Activated CD4-positive, alpha-beta memory T cell treated with anti-CD3 and anti-CD28 coated beads for 36 hours (primary cell): ENCODE measurements around the gene CBFB. TPM values are rescaled to one million over a fixed set of nuclear protein-coding genes. Genes with fewer than 3 reads are reported as not detected.

Experiments used
- CTCF ChIA-PET: fragments of 350-600 bp; sonication (Branson Sonifier 250); formaldehyde crosslinking; loops from one replicate; lab custom pipeline; 2021; ENCODE audit warnings: antibody characterized with exemption, inconsistent platforms; lab: Charles Lee
- POLR2A ChIA-PET: fragments of 350-600 bp; sonication (Branson Sonifier 250); formaldehyde crosslinking; loops from one replicate; lab custom pipeline; 2021; ENCODE audit warnings: antibody characterized with exemption; lab: Charles Lee
- DNase-seq: peaks from one replicate; pipeline ENCODE4 v3.0.0-alpha.2; 2020
- H3K27ac Mint-ChIP-seq: one replicate; pipeline ENCODE4 v1.8.0; 2021; ENCODE audit warnings: mixed read lengths
- H3K27me3 Mint-ChIP-seq: one replicate; pipeline ENCODE4 v1.8.0; 2021; ENCODE audit warnings: mixed read lengths
- H3K36me3 Mint-ChIP-seq: one replicate; pipeline ENCODE4 v1.8.0; 2021; ENCODE audit warnings: mixed read lengths
- H3K4me1 Mint-ChIP-seq: one replicate; pipeline ENCODE4 v1.8.0; 2021; ENCODE audit warnings: low read depth, mixed read lengths
- H3K4me3 Mint-ChIP-seq: one replicate; pipeline ENCODE4 v1.8.0; 2021; ENCODE audit warnings: mild to moderate bottlenecking, mixed read lengths
- H3K9me3 Mint-ChIP-seq: one replicate; pipeline ENCODE4 v1.8.0; 2021; ENCODE audit warnings: mixed read lengths
- intact Hi-C: fragments of 100-400 bp; cut with micrococcal nuclease; formaldehyde crosslinking; loops from one replicate; pipeline ENCODE4 v1.15.1; 2023
- total RNA-seq, 2 experiments: library from RNA; stranded (reverse); gene quantifications; one replicate each; pipeline ENCODE4 v1.2.3, GENCODE V29; 2021

CBFB gene
- total RNA-seq, 2 experiments from 2014 or later: 155 to 163 TPM

DNA sequence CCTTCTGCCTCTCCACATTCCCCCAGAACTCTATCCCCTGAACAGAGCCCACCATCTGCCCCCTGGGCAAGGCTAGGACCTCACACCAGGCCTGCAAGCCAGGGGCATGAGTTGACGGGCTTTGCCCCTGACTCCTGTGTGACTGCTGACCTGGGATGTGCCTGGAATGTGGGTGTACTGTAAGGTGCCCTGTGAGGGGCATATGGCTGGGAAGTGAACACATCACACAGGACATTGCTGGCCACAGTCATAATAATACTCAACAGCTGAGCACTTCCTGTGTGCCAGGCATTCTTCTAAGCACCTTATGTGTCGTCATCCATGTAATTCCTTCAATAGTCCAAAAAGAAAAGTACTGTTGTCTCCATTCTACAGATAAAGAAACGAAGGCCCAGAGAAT, 27.2 kb upstream of the CBFB start:
- Mint-ChIP-seq H3K36me3 (peaks cover 11% of the 10 kb centered on the region), H3K9me3 (no peaks in the 10 kb centered on the region), H3K27me3 (no peaks in the 10 kb centered on the region), H3K4me3 (peak overlapping the region; percentile 85), H3K27ac (no peak overlapping the region), H3K4me1 (peaks cover 28% of the 10 kb centered on the region)
- intact Hi-C loops: no loop called here
- ChIA-PET POLR2A (interaction anchor here (1.7 kb wide), 1 partner anchor 10 kb away, joined by 3 read pairs; no protein-coding TSS in a partner anchor), CTCF (interaction anchor here (0.6 kb wide), 1 partner anchor 18 kb away, joined by 3 read pairs; no protein-coding TSS in a partner anchor)
- DNase-seq: no peak

DNA sequence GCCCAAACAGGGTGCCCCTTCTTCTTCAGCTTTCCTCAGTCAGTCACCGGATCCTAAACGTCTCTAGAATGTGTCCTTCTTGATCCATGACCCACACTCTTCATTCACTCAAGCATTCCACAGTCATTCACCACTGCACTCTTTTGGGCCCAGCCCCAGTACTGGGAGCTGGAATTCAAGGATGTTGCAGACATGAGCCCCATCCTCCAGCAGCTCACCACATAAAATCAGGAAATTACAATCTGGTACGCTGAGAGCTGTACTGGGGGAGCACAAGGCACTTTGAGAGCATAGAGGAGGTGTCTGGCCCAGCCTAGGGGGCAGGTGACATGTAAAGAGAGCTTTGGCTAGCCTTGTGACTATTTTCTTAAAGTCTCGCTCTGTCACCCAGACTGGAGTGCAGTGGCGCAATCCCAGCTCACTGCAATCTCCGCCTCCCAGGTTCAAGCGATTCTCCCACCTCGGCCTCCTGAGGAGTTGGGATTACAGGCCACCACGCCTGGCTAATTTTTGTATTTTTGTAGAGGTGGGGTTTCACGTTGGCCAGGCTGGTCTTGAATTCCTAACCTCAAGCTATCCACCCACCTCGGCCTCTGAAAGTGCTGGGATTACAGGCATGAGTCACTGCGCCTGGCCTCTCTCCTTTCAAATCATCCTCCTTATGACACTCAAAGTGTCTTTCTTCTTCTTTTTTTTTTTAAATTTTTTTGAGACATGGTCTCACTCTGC, 21.9 kb upstream of the CBFB start:
- POLR2A ChIA-PET: interaction anchor here (0.6 kb wide), 1 partner anchor 23 kb away, joined by 3 read pairs; no protein-coding TSS in a partner anchor
- H3K4me1 Mint-ChIP-seq: peaks cover 34% of the 10 kb centered on the region

DNA sequence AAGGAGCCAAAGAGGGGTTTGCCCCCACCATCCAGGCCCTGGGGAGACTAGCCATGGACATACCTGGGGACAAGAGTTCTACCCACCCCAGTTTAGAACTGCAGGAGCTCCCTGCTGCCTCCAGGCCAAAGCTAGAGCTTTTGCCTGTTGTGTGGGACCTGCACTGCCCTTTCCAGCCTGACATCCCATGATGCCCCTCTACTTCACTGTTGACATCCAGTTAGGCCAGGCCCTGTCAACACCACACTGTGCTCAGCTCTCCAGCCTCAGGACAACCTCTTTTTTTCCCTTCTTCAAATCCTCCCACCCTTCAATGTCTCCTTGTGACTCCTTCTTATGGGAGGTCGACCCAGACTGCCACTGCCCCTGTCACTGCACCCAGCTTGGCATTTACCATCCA, 19.8 kb upstream of the CBFB start:
- peaks cover 34% of the 10 kb centered on the region for H3K4me1 Mint-ChIP-seq
- DNase-seq: no peak
- H3K27me3 Mint-ChIP-seq: no peaks in the 10 kb centered on the region
- ChIA-PET CTCF (interaction anchor here (0.9 kb wide), 1 partner anchor 146 kb away, joined by 4 read pairs; no protein-coding TSS in a partner anchor), POLR2A (no interaction called here)
- no peaks in the 10 kb centered on the region for H3K9me3 Mint-ChIP-seq
- H3K27ac Mint-ChIP-seq: peak overlapping the region; percentile 59
- intact Hi-C loops: no loop called here
- peaks cover 14% of the 10 kb centered on the region for H3K36me3 Mint-ChIP-seq
- H3K4me3 Mint-ChIP-seq: no peak overlapping the region

More for the DNA sequence above, 21.9 kb upstream of the CBFB start:
- H3K36me3 Mint-ChIP-seq: peaks cover 19% of the 10 kb centered on the region
- intact Hi-C loops: no loop called here
- peak; percentile 47 for DNase-seq
- H3K27ac Mint-ChIP-seq: peak overlapping the region; percentile 58
- no peaks in the 10 kb centered on the region for H3K9me3 Mint-ChIP-seq
- H3K27me3 Mint-ChIP-seq: no peaks in the 10 kb centered on the region
- CTCF ChIA-PET: interaction anchor here (0.7 to 1.3 kb wide), 5 partner anchors 11 to 323 kb away, joined by 3 to 10 read pairs (median 4); partner anchors contain the start of gene CES3
- no peak overlapping the region for H3K4me3 Mint-ChIP-seq

DNA sequence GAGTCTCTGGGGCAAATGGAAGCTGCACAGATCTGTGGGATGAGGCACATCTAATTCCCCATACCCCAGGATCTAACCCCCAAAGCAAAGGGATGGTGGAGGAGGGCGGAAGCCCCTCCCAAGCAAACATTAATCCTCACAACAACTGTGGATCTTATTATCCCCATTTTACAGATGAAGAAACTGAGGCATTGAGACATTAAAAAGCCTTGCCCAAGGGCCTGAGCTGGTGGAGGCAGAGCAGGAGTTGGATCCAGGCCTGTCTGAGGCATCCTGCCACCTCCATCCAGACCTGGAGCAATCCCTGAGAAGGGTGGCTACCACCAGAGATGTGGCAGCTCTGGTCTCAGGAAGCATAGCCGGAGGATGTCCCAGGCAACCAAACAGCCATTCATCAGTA, 17.7 kb upstream of the CBFB start:
- CTCF ChIA-PET: interaction anchor here (0.9 to 9.4 kb wide), 3 partner anchors 49 to 144 kb away, joined by 3 to 103 read pairs (median 7); no protein-coding TSS in a partner anchor
- DNase-seq: no peak
- intact Hi-C loops: no loop called here
- H3K4me3 Mint-ChIP-seq: peak overlapping the region; percentile 48
- POLR2A ChIA-PET: interaction anchor here (1.1 to 1.4 kb wide), 2 partner anchors 12 to 16 kb away, joined by 3 read pairs; no protein-coding TSS in a partner anchor
- no peak overlapping the region for H3K27ac Mint-ChIP-seq
- H3K36me3 Mint-ChIP-seq: peaks cover 14% of the 10 kb centered on the region
- H3K4me1 Mint-ChIP-seq: peaks cover 44% of the 10 kb centered on the region
- no peaks in the 10 kb centered on the region for H3K9me3 Mint-ChIP-seq
- H3K27me3 Mint-ChIP-seq: no peaks in the 10 kb centered on the region

DNA sequence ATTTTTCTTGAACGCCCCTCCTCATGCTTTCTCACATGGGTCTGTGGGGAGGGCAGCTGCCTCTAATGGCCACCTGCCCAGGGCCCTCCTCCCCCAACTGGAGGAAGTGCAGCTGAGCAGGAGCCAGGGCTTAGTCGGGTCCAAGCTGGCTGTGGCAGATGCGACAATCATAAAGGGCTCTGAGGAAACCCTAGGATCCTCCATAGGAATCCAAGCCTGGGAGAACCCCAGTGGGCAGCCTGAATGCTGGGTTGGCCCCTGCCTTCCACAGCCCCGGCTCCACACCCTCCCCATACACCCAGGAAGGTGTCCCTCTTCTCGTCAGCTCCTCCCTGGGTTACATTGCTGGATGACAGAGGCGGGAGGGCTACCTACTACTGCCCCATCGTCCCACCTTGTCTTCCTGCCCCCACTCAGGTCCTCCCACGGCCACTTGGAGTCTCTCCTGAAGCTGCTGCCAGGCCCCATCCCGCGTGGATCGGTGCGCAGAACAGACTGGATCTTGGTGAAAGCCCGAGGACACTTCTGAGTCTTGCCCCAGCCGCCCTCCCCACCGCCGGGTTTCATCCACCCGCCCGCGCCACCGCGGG, 15.6 kb upstream of the CBFB start:
- POLR2A ChIA-PET: interaction anchor here (0.6 to 3.5 kb wide), 18 partner anchors 13 to 170 kb away, joined by 3 to 24 read pairs (median 4); partner anchors contain the start of genes B3GNT9, CES4A, FBXL8 and MATCAP1
- Mint-ChIP-seq H3K9me3 (no peaks in the 10 kb centered on the region), H3K36me3 (peaks cover 14% of the 10 kb centered on the region), H3K27ac (peak overlapping the region; percentile 87), H3K4me3 (peak overlapping the region; percentile 85), H3K27me3 (no peaks in the 10 kb centered on the region), H3K4me1 (peaks cover 35% of the 10 kb centered on the region)
- CTCF ChIA-PET: interaction anchor here (0.7 to 10.8 kb wide), 15 partner anchors 15 to 403 kb away, joined by 3 to 350 read pairs (median 11); partner anchors contain the start of genes B3GNT9, CBFB, CES3 and FBXL8
- intact Hi-C loops: loop anchor here (1.0 kb wide), 1 partner anchor 29 kb away; no protein-coding TSS in a partner anchor
- no peak for DNase-seq

DNA sequence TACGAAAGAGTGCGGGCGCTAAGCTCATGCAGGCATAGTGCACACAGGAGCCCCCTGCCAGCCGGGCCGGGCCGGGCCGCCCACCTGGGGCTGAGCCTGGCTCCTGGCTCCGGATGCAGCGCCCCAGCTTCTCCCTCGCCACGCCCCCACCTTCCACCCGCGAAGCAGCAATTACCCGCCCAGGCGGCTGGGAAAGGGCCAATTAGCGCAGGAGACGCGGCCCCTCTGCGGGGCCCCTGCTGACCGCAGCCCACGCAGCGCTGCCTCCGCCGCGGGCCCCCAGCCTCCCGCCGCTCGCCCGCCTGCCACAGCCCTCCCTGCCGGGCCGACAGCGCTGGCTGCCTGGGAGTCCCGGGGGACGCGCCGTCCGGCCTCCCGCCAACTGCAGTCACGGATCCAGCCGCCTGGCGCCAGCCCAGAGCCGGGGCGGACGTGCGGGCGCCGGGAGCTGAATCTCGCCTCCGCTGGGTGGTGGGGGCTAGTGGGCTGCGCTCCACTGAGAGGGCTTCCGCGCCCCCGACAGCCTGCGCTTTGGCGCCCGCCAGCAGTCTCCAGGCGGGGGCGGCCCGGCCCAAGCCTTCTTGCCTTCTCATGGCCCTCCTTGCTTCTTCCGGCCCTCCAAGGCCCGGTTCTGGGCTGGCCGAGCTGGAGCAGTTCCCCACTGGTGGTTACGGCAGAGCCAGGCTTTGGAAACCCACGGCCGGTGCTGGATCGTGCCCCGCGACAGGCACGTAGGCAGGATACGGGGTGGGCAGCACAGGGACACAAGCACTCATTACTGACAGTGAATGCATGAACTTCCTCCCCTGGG, 14.9 kb upstream of the CBFB start:
- H3K36me3 Mint-ChIP-seq: peaks cover 14% of the 10 kb centered on the region
- H3K27me3 Mint-ChIP-seq: no peaks in the 10 kb centered on the region
- H3K9me3 Mint-ChIP-seq: no peaks in the 10 kb centered on the region
- peak overlapping the region; percentile 86 for H3K4me3 Mint-ChIP-seq
- ChIA-PET POLR2A (interaction anchor here (0.6 to 3.5 kb wide), 19 partner anchors 13 to 234 kb away, joined by 3 to 24 read pairs (median 4); partner anchors contain the start of genes B3GNT9, CES4A, FBXL8 and MATCAP1), CTCF (interaction anchor here (0.8 to 10.8 kb wide), 15 partner anchors 15 to 403 kb away, joined by 3 to 350 read pairs (median 11); partner anchors contain the start of genes B3GNT9, CES3, FBXL8 and PLEKHG4)
- H3K4me1 Mint-ChIP-seq: peaks cover 34% of the 10 kb centered on the region
- peak overlapping the region; percentile 87 for H3K27ac Mint-ChIP-seq
- DNase-seq: peak; percentile 92
- intact Hi-C loops: loop anchor here (1.0 kb wide), 2 partner anchors 30 to 37 kb away; no protein-coding TSS in a partner anchor

DNA sequence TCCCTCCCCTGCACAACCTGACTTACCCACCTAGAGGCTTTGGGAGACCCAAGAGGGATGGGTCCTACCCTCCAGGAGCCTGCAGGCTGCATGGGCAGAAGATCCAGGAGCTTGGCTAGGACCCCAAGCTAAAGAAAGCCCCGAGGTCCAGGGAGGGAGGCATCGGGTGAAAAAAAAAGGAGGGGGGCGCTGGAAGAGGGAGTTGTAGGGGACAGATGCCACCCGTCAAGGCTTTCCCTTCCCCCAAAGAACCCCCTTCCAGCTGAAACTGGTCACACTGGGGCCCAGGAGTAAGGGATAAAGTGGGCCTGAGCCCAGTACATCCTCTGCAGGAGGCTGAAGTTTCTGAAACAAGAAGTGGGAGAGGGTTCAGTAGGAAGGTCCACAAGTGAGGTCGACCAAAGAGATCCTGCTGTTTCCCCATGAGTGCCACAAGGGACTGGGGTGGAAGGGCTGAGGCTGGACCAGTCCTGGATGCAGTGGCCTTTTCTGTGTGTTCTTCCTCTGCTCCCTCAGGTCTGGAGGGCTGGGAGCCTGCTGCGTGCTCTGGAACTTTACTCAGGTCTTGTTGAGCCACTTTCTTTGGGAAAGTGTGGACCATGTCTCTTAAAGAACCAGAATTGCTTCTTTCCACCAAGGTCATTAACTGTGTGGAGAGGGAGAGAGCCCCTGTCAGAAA, 14.2 kb upstream of the CBFB start:
- no peak for DNase-seq
- peak overlapping the region; percentile 86 for H3K4me3 Mint-ChIP-seq
- intact Hi-C loops: loop anchor here (1.0 kb wide), 2 partner anchors 37 to 60 kb away; no protein-coding TSS in a partner anchor
- H3K9me3 Mint-ChIP-seq: no peaks in the 10 kb centered on the region
- H3K27me3 Mint-ChIP-seq: no peaks in the 10 kb centered on the region
- H3K36me3 Mint-ChIP-seq: peaks cover 10% of the 10 kb centered on the region
- H3K27ac Mint-ChIP-seq: peak overlapping the region; percentile 87
- CTCF ChIA-PET: interaction anchor here (0.8 to 10.8 kb wide), 11 partner anchors 15 to 171 kb away, joined by 3 to 350 read pairs (median 13); partner anchors contain the start of genes B3GNT9, CES3, FBXL8 and TRADD
- POLR2A ChIA-PET: interaction anchor here (0.6 to 3.5 kb wide), 9 partner anchors 13 to 234 kb away, joined by 3 to 24 read pairs (median 7); partner anchors contain the start of genes B3GNT9 and PDP2
- H3K4me1 Mint-ChIP-seq: peaks cover 28% of the 10 kb centered on the region

DNA sequence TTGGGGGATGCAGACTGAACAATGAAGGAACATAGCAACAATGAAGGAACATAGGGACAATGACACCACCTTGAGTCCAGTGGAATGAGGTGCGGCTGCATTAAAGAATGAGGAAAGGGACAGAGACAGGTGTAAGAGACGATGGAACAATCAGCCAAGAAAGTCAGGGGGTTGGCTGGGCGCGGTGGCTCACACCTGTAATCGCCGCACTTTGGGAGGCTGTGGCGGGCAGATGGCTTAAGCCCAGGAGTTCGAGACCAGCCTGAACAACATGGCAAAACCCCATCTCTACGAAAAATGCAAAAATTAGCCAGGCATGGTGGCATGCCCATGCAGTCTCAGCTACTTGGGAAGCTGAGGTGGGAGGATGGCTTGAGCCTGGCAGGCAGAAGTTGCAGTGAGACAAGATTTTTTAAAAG, 13.6 kb upstream of the CBFB start:
- H3K36me3 Mint-ChIP-seq: peaks cover 8% of the 10 kb centered on the region
- H3K9me3 Mint-ChIP-seq: no peaks in the 10 kb centered on the region
- ChIA-PET CTCF (interaction anchor here (2.7 to 10.8 kb wide), 5 partner anchors 31 to 170 kb away, joined by 11 to 350 read pairs (median 25); partner anchors contain the start of genes B3GNT9, FBXL8 and TRADD), POLR2A (interaction anchor here (1.0 kb wide), 1 partner anchor 140 kb away, joined by 4 read pairs; no protein-coding TSS in a partner anchor)
- intact Hi-C loops: loop anchor here (1.0 kb wide), 1 partner anchor 61 kb away; no protein-coding TSS in a partner anchor
- DNase-seq: peak; percentile 36
- H3K4me3 Mint-ChIP-seq: peak overlapping the region; percentile 86
- no peaks in the 10 kb centered on the region for H3K27me3 Mint-ChIP-seq
- H3K27ac Mint-ChIP-seq: peak overlapping the region; percentile 87
- H3K4me1 Mint-ChIP-seq: peaks cover 27% of the 10 kb centered on the region

DNA sequence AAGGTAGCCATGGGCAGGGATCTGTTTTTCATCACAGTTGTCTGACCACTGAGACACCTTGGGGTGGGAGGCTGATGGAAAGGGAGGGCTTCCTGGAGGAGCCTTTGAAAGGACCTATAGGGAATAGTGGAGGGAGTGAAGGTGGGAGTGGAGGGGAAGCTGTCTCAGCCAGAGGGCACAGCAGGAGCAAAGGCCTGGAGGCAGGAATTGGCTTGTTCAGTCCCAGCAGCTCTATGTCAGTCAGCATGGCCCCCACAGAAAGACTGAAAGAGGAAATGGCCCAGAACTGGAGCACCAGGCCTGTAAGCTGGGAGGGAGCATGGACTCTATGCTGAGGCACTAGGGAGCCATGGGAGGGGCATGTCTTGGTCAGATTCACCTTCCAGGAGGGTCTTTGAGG, 12.8 kb upstream of the CBFB start:
- no peak for DNase-seq
- Mint-ChIP-seq H3K36me3 (peaks cover 3% of the 10 kb centered on the region), H3K27ac (peak overlapping the region; percentile 24), H3K4me1 (peaks cover 21% of the 10 kb centered on the region), H3K4me3 (no peak overlapping the region), H3K9me3 (no peaks in the 10 kb centered on the region), H3K27me3 (no peaks in the 10 kb centered on the region)
- ChIA-PET CTCF (interaction anchor here (0.7 to 10.8 kb wide), 8 partner anchors 13 to 168 kb away, joined by 3 to 350 read pairs (median 37); partner anchors contain the start of genes B3GNT9, CBFB, FBXL8 and MATCAP1), POLR2A (interaction anchor here (0.6 kb wide), 1 partner anchor 410 kb away, joined by 3 read pairs; no protein-coding TSS in a partner anchor)
- intact Hi-C loops: no loop called here
